ENCODE data around the gene GRIK2. TPM values are rescaled to one million over a fixed set of nuclear protein-coding genes. Genes with fewer than 3 reads are reported as not detected.

Gene GRIK2
- total RNA-seq, 2 donors from 2014 or later, result 1.2 to 1.9 TPM

DNA sequence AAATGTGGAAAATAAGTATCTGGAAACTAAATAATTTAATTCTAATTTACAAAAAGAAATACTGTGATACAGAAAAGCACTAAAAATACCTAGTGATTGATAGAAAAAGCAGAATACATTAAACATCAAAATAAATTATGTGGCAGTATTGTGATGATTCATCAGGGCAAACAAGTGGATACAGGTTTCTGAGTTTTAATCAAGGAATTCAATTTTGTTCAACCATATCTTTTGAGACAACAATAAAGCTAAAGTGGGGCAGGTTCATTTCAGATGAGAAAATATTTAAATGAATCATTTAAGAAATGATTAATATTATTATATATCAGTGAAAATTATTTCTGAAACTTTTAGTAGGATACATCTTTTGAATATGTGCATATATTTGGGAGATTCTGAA is 49.8 kb downstream of the GRIK2 start:
- no peak for DNase-seq
- no peak for ATAC-seq
- intact Hi-C loops (cut with DNase I, micrococcal nuclease), result no loop called here

DNA sequence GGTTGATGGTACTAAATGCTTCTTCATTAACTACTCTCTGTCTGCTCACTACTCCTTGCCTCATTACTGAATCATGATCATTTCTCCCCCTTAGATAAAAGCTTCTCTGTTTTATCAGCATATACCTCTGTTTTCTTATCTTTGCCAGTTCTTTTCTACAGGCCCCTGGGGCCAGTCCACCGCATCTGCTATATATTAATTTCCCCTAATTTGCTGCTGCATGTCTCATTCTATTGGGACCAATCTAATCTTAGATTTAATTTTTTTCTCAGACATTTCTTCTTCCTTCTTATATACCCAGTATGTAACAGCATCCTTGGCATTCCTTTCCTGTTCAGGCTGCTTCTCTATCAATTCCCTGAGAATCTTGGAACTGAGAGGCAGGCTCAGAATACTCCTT is 51.2 kb downstream of the GRIK2 start:
- ATAC-seq, result no peak
- intact Hi-C loops (cut with DNase I, micrococcal nuclease), result no loop called here
- no peak for DNase-seq

DNA sequence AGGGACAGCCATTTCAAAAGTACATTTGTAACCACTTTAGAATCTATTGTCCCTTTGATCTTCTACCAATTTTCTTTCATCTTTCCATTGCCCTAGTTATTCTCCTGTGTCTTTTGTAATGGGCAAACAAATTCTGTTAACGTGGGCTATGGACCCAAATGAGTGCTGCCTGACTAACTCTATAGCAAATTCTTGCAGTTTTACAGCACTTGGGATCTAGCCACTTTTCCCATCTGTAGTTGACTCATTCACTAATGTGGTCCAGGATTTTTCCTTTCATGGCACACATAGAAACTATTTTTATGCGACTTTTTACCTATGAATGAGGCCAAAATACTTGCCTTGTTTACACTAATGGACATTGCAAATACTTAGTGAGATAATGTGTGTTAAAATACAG is 52.0 kb downstream of the GRIK2 start:
- no peak for ATAC-seq
- no peak for DNase-seq
- intact Hi-C loops (cut with DNase I, micrococcal nuclease), result no loop called here

DNA sequence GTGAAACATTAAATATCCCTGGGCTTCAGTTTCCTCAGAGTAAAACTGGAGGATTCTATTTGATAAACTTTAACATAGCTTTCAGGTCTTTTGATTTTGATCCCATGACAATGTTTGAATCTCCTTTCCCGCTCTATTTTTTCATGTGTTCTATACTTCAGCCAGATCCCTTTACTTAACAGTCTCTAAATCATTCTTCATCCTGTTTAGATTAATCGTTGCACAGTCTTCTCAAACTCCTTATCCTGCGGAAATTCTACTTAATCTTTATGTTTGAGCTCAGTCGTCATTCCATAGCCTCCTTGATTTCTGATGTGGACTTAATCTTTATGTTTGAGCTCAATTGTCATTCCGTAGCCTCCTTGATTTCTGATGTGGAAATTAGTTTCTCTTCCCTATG is 57.4 kb downstream of the GRIK2 start:
- no peak for DNase-seq
- ATAC-seq, result no peak

DNA sequence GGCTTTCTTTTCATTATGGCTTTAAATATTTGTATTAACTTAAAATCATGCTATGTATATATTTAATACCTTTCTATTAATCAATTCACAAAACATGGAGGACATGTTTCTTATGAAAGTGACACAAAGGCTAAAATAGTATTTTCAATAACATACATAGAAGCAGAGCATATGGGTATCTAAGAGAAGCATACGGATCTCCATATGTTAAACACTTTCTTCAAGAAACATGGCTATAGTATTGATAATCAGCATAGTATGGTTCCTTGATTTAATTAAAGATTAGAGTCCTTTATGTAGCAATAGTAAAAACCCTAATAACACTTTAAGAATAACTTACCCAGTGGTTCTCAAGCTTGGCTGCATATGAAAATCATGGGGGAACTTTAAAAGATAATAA is 58.5 kb downstream of the GRIK2 start:
- DNase-seq, result no peak
- no peak for ATAC-seq
- intact Hi-C loops (cut with DNase I, micrococcal nuclease), result no loop called here

More for the DNA sequence above, 57.4 kb downstream of the GRIK2 start:
- intact Hi-C loops (cut with DNase I, micrococcal nuclease), result no loop called here

DNA sequence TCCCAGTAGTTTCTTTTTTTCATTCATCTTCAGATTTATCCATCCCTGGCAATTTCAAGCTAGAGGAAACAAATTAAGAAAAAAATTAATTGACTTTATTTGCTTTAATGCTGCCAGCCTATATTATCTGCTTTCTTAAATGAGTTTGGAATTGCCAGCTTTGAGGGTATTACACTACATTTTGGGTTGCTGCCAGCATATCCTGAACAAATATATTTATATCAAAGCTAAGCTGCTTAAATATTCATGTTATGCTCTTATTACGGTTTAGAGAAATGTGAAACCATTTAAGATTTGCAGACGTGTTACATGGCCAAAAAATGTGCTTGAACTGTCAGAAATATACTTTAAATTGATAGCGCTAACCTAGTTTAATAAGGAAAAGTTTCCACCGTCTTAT is 59.7 kb downstream of the GRIK2 start:
- no peak for ATAC-seq
- intact Hi-C loops (cut with DNase I, micrococcal nuclease), result no loop called here

DNA sequence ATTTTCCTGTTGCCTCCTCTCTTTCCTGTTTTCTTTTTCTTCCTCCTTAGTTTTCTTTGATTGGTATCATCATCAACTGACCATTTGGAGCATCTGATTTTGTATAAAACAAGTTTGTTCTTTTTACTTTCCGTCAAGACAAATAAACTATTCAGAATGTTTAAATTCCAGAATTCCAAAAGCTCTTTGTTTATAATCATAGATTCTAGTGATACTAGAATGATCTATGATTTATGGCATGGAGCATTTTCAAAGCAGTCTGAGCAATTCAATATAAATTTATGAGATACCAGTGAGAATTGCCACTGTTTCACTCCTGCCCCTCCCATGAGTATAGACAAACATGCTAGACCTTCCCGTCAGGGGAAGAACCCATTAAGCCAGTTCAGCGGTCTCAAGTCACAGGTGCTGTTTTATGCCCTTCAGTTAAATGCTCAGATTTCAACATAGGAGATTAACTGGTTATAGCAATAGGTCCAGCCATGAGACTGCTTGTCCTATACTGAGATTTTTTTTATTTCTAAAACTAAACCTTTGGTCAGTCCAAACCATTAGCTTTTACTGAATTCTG is 60.7 kb downstream of the GRIK2 start:
- intact Hi-C loops (cut with DNase I, micrococcal nuclease), result no loop called here
- peak; percentile 71 for ATAC-seq
- DNase-seq, result no peak

More for the DNA sequence above, 59.7 kb downstream of the GRIK2 start:
- no peak for DNase-seq

DNA sequence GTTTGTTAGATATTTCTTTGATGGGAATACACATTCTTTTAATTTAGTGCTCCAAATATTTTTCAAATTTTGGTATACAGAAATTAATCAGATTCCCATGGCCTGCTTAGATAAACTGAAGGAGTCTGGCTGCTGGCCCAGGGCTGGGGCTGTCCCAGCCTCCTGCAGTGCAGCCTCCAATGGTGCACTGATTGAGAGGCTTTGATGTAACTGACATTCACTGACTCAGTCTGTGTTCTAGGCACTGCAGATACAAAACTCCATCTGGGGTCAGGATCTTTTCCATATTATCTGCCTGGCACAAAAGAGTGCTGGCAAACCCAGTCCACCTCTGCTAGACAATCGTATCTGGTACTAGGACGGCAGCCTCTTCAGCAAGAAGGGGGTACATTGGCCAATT is 64.8 kb downstream of the GRIK2 start:
- ATAC-seq, result no peak

DNA sequence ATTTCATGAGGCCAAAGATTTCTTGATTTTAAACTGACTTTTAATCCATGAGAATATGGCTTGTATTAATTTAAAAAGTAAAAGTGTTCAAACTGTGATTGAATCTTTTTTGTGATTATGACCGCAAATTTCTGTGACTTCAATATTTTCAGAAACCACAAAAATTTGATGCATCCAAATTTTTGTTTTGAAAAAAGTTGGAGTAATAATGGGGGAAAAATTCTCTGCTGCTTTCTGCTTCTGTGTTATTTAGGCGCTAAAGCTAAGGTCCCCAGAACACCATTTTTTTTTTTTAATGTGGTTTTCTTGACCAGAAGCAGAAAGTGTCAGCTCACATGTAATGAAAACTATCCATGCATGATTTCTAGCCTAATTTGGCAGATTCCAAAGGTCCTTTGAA is 65.3 kb downstream of the GRIK2 start:
- intact Hi-C loops (cut with DNase I, micrococcal nuclease), result no loop called here
- ATAC-seq (no peak), DNase-seq (no peak)

More for the DNA sequence above, 64.8 kb downstream of the GRIK2 start:
- DNase-seq, result no peak
- intact Hi-C loops (cut with DNase I, micrococcal nuclease), result no loop called here

DNA sequence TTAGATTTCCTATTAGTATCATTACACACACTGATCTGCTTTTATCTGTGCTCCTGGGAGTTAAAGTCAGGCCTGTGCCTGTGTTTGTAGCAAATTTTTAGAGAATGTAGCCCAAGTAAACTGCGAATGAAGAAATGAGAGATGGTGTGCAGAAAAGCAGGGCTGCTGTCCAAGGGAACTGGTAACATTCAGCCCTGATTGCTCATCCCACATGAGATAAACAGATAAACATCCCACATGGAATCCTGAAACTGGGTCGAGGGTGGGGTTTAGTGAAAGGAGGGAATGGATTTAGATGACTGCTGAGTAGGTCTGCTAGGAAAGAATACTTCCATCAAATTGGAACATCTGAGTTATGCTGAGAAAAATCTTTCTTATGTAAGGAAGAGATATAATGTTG is 69.1 kb downstream of the GRIK2 start:
- no peak for DNase-seq
- intact Hi-C loops (cut with DNase I, micrococcal nuclease), result no loop called here
- ATAC-seq, result no peak

DNA sequence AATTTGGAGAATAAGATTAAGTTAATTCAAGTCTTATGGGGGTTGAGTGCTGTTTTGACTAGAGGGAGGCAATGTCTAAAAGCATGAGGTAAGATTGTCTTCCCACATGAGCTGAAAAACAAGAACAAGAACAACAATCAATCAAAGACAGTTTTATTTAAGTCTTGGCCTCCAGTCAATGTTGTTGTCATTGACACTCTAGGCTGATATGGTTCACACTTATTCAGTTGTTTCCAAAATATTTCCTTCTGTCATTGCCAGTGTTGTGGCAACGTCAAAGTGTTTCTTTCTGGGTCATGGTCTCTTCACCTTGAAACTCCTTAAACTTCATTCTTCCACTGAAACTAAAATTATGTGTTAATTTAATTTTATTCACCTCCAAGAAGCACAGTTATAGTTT is 72.4 kb downstream of the GRIK2 start:
- intact Hi-C loops (cut with DNase I, micrococcal nuclease), result no loop called here
- no peak for DNase-seq
- no peak for ATAC-seq

DNA sequence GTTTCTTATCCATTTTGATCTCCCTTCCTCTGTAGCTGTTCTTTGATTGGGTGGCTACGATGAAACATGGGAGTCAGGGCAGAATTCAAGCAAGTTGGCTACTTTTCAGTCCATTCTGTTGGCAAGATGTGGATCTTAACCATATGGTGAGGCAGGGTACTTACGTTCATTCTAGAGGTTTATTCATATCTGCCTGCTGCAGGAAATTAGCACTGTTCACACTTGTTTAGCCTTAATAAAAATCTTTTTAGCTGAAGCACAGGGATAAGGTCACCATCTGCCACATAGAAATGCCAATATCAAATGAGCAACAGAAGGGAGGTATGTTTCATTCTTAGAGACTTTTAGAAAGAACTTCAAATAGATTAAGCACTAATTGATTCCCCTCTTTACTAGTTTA is 83.9 kb downstream of the GRIK2 start:
- no peak for ATAC-seq
- intact Hi-C loops (cut with DNase I, micrococcal nuclease), result no loop called here
- no peak for DNase-seq

DNA sequence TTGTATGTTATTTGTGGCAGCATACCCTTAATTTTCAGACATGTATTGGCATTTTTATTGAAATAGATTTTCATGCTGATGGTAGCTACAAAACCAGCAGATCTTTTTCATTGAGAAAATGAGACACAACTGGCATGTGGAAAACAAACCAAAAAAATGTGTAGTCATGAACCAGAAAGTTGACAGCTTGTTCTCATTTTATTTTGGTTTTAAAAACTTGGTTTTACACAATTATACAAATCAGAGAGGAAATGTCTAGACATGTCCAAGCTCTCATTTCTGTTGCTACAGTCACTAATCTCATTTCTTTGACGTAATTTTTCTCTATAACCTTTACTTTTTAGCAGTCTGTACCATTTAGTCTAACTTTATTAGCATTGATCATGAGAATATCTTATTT is 85.4 kb downstream of the GRIK2 start:
- intact Hi-C loops (cut with DNase I, micrococcal nuclease), result no loop called here
- ATAC-seq, result no peak
- DNase-seq, result no peak

DNA sequence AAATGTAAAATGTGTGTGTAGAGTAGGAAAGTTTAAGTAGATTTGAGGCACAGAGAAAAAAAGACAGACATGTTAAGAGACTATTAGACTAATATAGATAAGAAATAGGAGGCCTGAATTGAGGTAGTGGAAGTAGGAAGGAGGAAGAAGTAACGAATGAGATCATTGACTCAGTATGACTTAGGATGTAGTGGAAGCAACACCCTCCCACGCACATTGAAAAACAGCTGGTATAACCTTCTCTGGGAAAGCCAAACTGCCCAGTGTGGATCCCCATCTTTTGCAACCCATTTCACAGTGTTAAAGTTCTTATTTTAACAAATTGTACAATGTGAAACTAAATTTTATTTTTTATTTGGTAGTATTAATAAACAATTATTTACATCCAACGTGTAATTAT is 89.1 kb downstream of the GRIK2 start:
- ATAC-seq, result no peak
- intact Hi-C loops (cut with DNase I, micrococcal nuclease), result no loop called here
- DNase-seq, result no peak

DNA sequence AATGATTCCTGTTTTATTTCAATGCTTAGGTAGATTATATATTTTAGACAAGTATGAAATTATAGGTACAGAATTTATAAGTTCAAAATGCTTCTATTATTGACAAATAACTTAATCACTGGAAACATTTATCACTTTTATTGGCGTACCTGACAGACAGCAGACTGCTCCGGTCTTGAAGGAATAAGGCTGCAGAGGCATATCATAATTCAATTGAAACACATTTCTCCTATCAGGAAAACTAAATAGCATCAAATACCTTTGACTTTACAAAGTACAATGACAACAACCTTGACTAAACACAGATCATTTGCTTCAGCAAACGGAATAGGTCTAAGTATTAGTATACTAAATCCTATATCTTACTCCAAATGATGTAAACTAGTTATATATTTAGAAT is 91.3 kb downstream of the GRIK2 start:
- intact Hi-C loops (cut with DNase I, micrococcal nuclease), result no loop called here
- DNase-seq (no peak), ATAC-seq (no peak)

DNA sequence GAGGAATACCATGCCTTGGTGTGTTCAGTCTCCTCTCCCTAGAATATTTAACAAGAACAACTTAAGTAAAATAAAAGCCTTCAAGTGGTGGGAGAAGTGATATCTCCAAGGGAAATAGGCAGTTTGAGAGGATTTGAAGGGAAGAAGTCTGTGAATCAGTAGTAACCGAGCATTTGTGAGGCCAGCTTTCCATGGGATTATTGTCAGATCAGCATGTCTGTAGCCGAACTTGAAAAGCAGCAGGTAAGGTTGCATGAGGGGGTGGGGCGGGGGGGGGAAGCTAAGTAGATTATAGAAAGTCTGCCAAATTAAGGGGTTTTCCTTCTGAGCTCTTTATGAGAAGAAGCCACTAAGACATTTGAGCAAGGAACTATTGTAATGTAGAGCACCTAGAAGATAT is 92.6 kb downstream of the GRIK2 start:
- DNase-seq (no peak), ATAC-seq (no peak)
- intact Hi-C loops (cut with DNase I, micrococcal nuclease), result no loop called here

DNA sequence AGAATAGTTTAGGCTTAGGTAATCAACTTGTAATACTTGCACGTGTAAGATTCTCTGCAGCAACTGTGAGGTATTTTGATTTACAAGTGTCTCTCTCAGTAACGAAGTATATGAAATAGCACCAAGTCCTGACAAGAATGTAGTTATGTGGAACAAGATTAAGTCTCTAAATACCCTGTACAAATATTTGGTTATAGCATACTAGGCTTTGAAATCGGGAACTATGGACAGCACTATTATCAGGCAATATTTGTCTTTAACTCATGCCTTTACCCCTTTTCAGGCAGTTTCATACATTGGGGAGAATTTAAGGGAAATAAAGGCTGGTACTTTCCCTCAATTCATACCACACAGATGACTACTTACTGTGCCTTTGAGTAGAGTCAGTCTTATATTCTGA is 93.2 kb downstream of the GRIK2 start:
- DNase-seq (no peak), ATAC-seq (no peak)
- intact Hi-C loops (cut with DNase I, micrococcal nuclease), result no loop called here

DNA sequence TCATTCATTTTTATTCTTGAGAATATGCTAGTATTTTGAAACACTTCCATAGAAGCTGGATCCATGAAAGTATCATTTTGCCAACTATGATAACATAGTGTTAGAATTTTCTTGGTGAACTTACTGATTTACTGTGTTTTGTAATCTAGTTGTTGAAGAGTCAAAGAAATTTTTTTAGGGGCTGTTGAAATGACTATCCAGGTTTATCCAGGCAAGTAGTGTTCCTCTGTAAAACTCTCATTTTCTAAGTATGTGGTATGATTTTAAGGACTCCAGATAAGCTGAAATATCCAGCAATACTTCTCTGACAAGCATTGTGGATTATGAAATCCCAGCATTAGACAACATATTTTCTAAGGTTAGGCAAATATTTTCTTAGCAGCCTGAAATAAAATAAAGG is 95.9 kb downstream of the GRIK2 start:
- intact Hi-C loops (cut with DNase I, micrococcal nuclease), result no loop called here
- no peak for ATAC-seq

DNA sequence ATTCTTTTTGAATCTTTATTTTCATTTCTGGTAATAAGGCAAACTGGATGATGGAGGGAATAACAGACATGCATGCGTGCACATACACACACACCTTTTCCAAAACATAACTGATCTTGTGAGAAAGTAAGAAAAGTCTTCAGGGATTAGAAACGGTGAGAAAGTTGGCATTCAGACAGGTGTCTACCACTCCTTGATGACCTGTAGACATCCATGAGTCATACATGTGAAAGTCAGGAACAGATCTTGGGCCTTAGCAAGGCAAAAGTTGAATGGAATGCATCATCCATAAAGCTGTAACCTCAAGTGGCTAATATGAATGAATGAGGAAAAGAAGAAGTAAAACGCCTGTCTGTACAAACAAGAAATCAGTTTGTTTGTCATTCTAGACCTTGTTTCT is 97.3 kb downstream of the GRIK2 start:
- ATAC-seq (no peak), DNase-seq (no peak)
- intact Hi-C loops (cut with DNase I, micrococcal nuclease), result no loop called here

More for the DNA sequence above, 95.9 kb downstream of the GRIK2 start:
- no peak for DNase-seq

DNA sequence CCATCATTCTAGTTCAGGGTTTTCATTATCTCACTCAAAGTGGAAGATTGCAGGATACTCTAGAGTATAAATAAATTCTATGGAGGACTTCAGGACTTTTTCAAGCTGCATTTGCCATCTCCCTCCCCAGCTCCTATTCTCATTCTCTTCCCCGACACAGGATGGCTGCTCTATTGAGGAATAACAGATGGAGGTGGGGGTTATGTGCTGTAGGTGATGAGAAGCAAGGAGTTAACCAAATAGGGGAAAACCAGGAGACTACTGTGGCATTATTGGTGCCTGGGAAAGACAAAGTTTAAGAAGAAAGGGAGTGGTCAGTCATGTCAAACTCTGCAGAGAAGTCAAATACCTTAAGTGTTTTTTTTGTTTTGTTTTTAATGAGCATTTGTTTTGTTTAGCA is 109.3 kb downstream of the GRIK2 start:
- intact Hi-C loops (cut with DNase I, micrococcal nuclease), result no loop called here

DNA sequence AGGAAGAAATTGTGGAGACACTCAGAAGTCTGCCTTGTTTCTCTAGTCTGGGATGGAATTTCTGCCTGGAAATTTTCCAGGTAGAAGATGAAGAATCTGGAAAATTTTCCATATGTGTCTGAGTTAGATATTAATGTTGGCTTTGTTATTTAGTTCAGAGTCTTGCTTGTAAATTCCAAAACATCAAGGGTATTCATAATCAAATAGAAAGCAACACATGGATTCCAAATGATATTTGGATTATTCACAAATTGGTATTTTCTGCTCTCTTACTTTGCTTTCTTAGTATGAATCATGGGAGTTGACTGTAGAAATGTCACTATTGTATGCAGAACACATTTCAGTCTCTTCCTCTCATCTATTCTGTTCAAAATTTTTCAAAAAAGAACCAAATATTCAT is 116.0 kb downstream of the GRIK2 start:
- ATAC-seq (no peak), DNase-seq (no peak)
- intact Hi-C loops (cut with DNase I, micrococcal nuclease), result no loop called here

More for the DNA sequence above, 109.3 kb downstream of the GRIK2 start:
- no peak for ATAC-seq
- DNase-seq, result no peak

DNA sequence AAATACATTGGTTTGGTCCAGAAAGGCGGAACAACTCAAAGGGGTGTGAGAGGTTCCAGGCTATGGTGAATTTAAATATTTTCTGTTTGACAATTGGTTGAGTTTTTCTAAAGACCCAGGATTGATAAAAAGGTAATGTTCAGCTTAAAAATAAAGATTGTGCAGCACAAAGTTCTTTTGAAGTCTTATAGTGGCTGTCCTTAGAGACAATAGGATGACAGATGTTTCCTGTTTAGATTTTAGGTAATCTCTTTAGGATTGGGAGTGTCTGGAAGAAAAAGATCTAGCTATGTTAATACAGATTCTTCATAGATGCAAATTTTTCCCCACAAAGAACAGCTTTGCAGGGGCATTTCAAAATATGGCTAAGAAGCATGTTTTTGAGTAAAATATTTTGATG is 119.7 kb downstream of the GRIK2 start:
- intact Hi-C loops (cut with DNase I, micrococcal nuclease), result no loop called here
- ATAC-seq (no peak), DNase-seq (no peak)
